Testis (tissue), 3 donors: ENCODE data around the gene NEBL. TPM values are rescaled to one million over a fixed set of nuclear protein-coding genes. Genes with fewer than 3 reads are reported as not detected.
A peak's percentile ranks its signal among the peaks of the same experiment; 100 is the strongest.

Experiments used
- DNase-seq: peaks from one replicate; pipeline ENCODE4 v3.0.0-alpha.2; 2019
- H3K27ac ChIP-seq, 2 donors: fragments of 200-600 bp; sonication (generic); one replicate each; pipeline ENCODE4 v1.5.1; 2019
- H3K27me3 ChIP-seq: fragments of 200-600 bp; sonication (generic); one replicate; pipeline ENCODE4 v1.5.1; 2019
- H3K36me3 ChIP-seq: fragments of 200-600 bp; sonication (generic); one replicate; pipeline ENCODE4 v1.5.1; 2017; ENCODE audit warnings: low read depth; ENCODE audit errors: missing control alignments
- H3K4me1 ChIP-seq: fragments of 200-600 bp; sonication (generic); one replicate; pipeline ENCODE4 v1.5.1; 2019
- H3K4me3 ChIP-seq, 2 donors: fragments of 200-600 bp; sonication (generic); one replicate each; pipeline ENCODE4 v1.5.1; 2017 to 2019
- H3K9me3 ChIP-seq: fragments of 200-600 bp; sonication (generic); one replicate; pipeline ENCODE4 v1.5.1; 2017
- CTCF ChIP-seq, 3 experiments: fragments of 450-650 bp in 2 of 3; fragments of 200-600 bp in 1 of 3; sonication (generic) in 1 of 3; IDR thresholded peaks; one replicate each; pipeline ENCODE4 v1.5.1; 2016 to 2019; ENCODE audit warnings: antibody characterized with exemption in 3 of 3, mild to moderate bottlenecking in 2 of 3, moderate library complexity in 1 of 3
- POLR2A ChIP-seq: fragments of 450-650 bp; IDR thresholded peaks from one replicate; pipeline ENCODE4 v1.6.1; 2017; ENCODE audit warnings: antibody characterized with exemption, mild to moderate bottlenecking, moderate library complexity
- WGBS, 2 donors: methylation state at CpG; one replicate each; pipeline ENCODE4 v1.1.5; 2018; 5-methylcytosine and 5-hydroxymethylcytosine counted together
- intact Hi-C: fragments of 100-400 bp; cut with DNase I; formaldehyde crosslinking; loops from one replicate; pipeline ENCODE4 v1.15.1; 2023; ENCODE audit warnings: low total_unique reads
- polyA plus RNA-seq: library from polyadenylated mRNA; stranded (reverse); fragments of 350-450 nt; fragmentation: Illumina TruSeq; extraction: RNeasy Lipid Tissue Mini Kit (QIAGEN cat#74804); gene quantifications from one replicate; pipeline ENCODE4 v1.2.3, GENCODE V29; 2014; ENCODE audit warnings: low read depth, low replicate concordance; ENCODE audit not compliant: insufficient read depth
- total RNA-seq, 2 donors: library from RNA; depleted of rRNA; stranded (reverse); fragments of >200 nt; gene quantifications; one replicate each; pipeline ENCODE4 v1.2.3, GENCODE V29; 2016

The NEBL gene
- total and polyA plus RNA-seq, 3 donors from 2014 or later: 4.9 to 20.0 (median 15.5) TPM

GRCh38 chr10:20855398-20856038 is 41.6 kb downstream of the NEBL start:
- DNase-seq: no peak
- 37 to 48% methylated on average over 5 of the region's 5 CpGs for WGBS, 2 donors
- intact Hi-C loops: loop anchor here (10.0 kb wide), 1 partner anchor 409 kb away; no protein-coding TSS in a partner anchor

GRCh38 chr10:20853276-20853675 is 43.8 kb downstream of the NEBL start:
- WGBS, 2 donors: 94 to 95% methylated on average over 2 of the region's 2 CpGs
- no peak for DNase-seq
- Histone ChIP-seq H3K4me1 (no peaks in the 10 kb centered on the region), H3K27me3 (no peaks in the 10 kb centered on the region), H3K9me3 (no peaks in the 10 kb centered on the region), H3K27ac (no peak overlapping the region), H3K4me3 (no peak overlapping the region), H3K36me3 (no peaks in the 10 kb centered on the region)
- intact Hi-C loops: loop anchor here (10.0 kb wide), 1 partner anchor 412 kb away; no protein-coding TSS in a partner anchor
- no peak for TF ChIP-seq CTCF (IDR thresholded peaks at IDR 0.05)
- no peak for TF ChIP-seq POLR2A

More at GRCh38 chr10:20855398-20856038, 41.6 kb downstream of the NEBL start:
- Histone ChIP-seq H3K36me3 (no peaks in the 10 kb centered on the region), H3K9me3 (no peaks in the 10 kb centered on the region), H3K27me3 (no peaks in the 10 kb centered on the region), H3K4me1 (no peaks in the 10 kb centered on the region), H3K4me3 (no peak overlapping the region), H3K27ac (no peak overlapping the region)
- no peak for TF ChIP-seq POLR2A
- peak in 2 of 3 experiments; percentile 10 to 43 for TF ChIP-seq CTCF (IDR thresholded peaks at IDR 0.05)

GRCh38 chr10:20852303-20852702 is 44.8 kb downstream of the NEBL start:
- WGBS, 2 donors: 92 to 93% methylated on average over 10 of the region's 10 CpGs
- DNase-seq: no peak
- intact Hi-C loops: loop anchor here (10.0 kb wide), 1 partner anchor 412 kb away; no protein-coding TSS in a partner anchor
- H3K27me3 ChIP-seq: no peaks in the 10 kb centered on the region
- no peaks in the 10 kb centered on the region for H3K36me3 ChIP-seq
- no peak overlapping the region for H3K4me3 ChIP-seq
- H3K4me1 ChIP-seq: no peaks in the 10 kb centered on the region
- no peak for TF ChIP-seq POLR2A
- no peak for TF ChIP-seq CTCF (IDR thresholded peaks at IDR 0.05)
- no peaks in the 10 kb centered on the region for H3K9me3 ChIP-seq
- no peak overlapping the region for H3K27ac ChIP-seq

- Histone ChIP-seq H3K4me1 (peaks cover 3% of the 10 kb centered on the region), H3K9me3 (no peaks in the 10 kb centered on the region), H3K36me3 (no peaks in the 10 kb centered on the region), H3K27ac (no peak overlapping the region), H3K4me3 (no peak overlapping the region), H3K27me3 (no peaks in the 10 kb centered on the region)
- intact Hi-C loops: no loop called here
- WGBS, 2 donors: 83 to 92% methylated on average over 2 of the region's 2 CpGs
- no peak for DNase-seq
- no peak for TF ChIP-seq CTCF (IDR thresholded peaks at IDR 0.05)
- TF ChIP-seq POLR2A: no peak
These were observed 49.6 kb downstream of the NEBL start for GRCh38 chr10:20847512-20847911.

GRCh38 chr10:20846263-20846662 is 50.8 kb downstream of the NEBL start:
- H3K4me1 ChIP-seq: peaks cover 3% of the 10 kb centered on the region
- H3K4me3 ChIP-seq: no peak overlapping the region
- WGBS, 2 donors: 29 to 38% methylated on average over 2 of the region's 2 CpGs
- TF ChIP-seq CTCF (IDR thresholded peaks at IDR 0.05): no peak
- TF ChIP-seq POLR2A: no peak
- H3K27ac ChIP-seq: no peak overlapping the region
- no peak for DNase-seq
- H3K36me3 ChIP-seq: no peaks in the 10 kb centered on the region
- intact Hi-C loops: no loop called here
- H3K27me3 ChIP-seq: no peaks in the 10 kb centered on the region
- no peaks in the 10 kb centered on the region for H3K9me3 ChIP-seq
